Prostate gland (tissue), 2 donors: ENCODE data around the gene BATF.

Experiments used
- POLR2AphosphoS5 ChIP-seq: sonication (generic); formaldehyde crosslinking; IDR thresholded peaks from one replicate; pipeline ENCODE4 v1.6.1; 2017; ENCODE audit warnings: antibody characterized with exemption
- TF ChIP-seq, protein P1 (sequence below), 4 experiments: fragments of 200-600 bp in 2 of 4; fragments of 450-650 bp in 2 of 4; sonication (generic) in 2 of 4; IDR thresholded peaks; 1 replicate in 3 of 4; 2 replicates in 1 of 4; pipeline ENCODE4 v1.5.1; 2016 to 2019; ENCODE audit warnings: antibody characterized with exemption in 4 of 4, mild to moderate bottlenecking in 2 of 4, moderate library complexity in 2 of 4

DNA sequence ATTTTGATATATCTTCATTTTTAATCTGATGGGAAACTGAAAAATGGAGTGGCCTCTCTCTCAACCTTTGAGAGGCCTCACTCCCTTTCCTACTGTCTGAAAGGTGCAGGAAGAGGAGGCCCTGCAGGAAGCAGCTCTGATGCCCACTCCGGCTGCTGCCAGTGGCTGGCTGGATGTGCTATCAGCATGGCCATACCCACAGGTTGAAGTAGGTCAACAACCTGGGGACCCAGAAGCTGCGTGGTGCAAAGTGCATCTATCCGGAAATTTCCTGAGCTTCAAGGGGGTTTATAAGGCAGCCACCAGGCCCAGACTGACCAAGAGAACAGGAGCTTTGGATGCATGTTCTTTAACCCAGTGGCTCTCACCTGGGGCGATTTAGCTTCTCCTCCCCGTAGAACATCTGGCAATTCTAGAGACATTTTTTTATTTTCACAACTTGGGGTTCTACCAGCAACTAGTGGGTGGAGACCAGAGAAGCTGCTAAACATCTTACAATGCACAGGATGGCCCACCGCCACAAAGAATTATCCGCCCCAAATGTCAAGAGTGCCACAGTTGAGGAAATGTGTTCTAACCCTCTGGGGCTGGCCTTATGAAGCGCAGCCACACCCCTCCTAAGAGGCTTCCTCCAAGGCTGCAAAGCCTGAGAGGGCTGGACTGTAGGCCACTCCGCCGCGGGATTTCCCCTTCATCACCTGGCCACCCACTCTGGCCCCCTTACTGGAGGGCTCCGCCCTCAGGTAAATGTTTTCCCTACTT is 8.2 kb upstream of the BATF start:
- TF ChIP-seq, protein P1, sequence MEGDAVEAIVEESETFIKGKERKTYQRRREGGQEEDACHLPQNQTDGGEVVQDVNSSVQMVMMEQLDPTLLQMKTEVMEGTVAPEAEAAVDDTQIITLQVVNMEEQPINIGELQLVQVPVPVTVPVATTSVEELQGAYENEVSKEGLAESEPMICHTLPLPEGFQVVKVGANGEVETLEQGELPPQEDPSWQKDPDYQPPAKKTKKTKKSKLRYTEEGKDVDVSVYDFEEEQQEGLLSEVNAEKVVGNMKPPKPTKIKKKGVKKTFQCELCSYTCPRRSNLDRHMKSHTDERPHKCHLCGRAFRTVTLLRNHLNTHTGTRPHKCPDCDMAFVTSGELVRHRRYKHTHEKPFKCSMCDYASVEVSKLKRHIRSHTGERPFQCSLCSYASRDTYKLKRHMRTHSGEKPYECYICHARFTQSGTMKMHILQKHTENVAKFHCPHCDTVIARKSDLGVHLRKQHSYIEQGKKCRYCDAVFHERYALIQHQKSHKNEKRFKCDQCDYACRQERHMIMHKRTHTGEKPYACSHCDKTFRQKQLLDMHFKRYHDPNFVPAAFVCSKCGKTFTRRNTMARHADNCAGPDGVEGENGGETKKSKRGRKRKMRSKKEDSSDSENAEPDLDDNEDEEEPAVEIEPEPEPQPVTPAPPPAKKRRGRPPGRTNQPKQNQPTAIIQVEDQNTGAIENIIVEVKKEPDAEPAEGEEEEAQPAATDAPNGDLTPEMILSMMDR (IDR thresholded peaks at IDR 0.05), result no peak
- TF ChIP-seq POLR2AphosphoS5, result no peak
